PC-3 (cell line): ENCODE results near the gene ST7.

ENCODE experiments used
- CTCF ChIP-seq: fragments of 300-600 bp; sonication (generic); conservative IDR thresholded peaks from 2 replicates; pipeline ENCODE4 v1.5.1; 2017; ENCODE audit warnings: antibody characterized with exemption, low read depth, mild to moderate bottlenecking, low read length
- EZH2phosphoT487 ChIP-seq: fragments of 300-600 bp; sonication (generic); IDR thresholded peaks from 2 replicates; pipeline ENCODE4 v1.6.1; 2018; ENCODE audit warnings: mild to moderate bottlenecking, antibody characterized with exemption, low read length, borderline replicate concordance

GRCh38 chr7:117118579-117119180 lies 165.4 kb downstream of the ST7 start:
- no peak for TF ChIP-seq CTCF
- TF ChIP-seq EZH2phosphoT487: no peak
